Adrenal gland (tissue), 19 donors: ENCODE results near the gene PUS7L. TPM values are rescaled to one million over a fixed set of nuclear protein-coding genes. Genes with fewer than 3 reads are reported as not detected.
A peak's percentile ranks its signal among the peaks of the same experiment; 100 is the strongest.

Experiments used
- DNase-seq, 7 donors: peaks; one replicate each; pipeline ENCODE4 v3.0.0-alpha.2; 2019 to 2020
- H3K27ac ChIP-seq, 5 donors: fragments of 200-600 bp; sonication (generic) in 4 of 5; 1 replicate in 3 of 5; 2 replicates in 2 of 5; pipeline versions ENCODE4 v1.5.1 to v1.8.0; 2016 to 2020; ENCODE audit warnings: mild to moderate bottlenecking in 1 of 5
- H3K27me3 ChIP-seq: fragments of 200-600 bp; 2 replicates; pipeline ENCODE4 v1.8.0; 2021
- H3K36me3 ChIP-seq, 2 donors: fragments of 200-600 bp; replicated peaks in 1 of 2; 1 replicate in 1 of 2; 2 replicates in 1 of 2; pipeline versions ENCODE4 v1.5.1 to v1.8.0; 2018 to 2022
- H3K4me1 ChIP-seq, 2 donors: fragments of 200-600 bp; replicated peaks in 1 of 2; 1 replicate in 1 of 2; 2 replicates in 1 of 2; pipeline versions ENCODE4 v1.5.1 to v1.8.0; 2018 to 2021
- H3K4me3 ChIP-seq, 4 donors: fragments of 200-600 bp; sonication (generic) in 3 of 4; one replicate each; pipeline ENCODE4 v1.5.1; 2016 to 2018
- H3K9me3 ChIP-seq, 3 donors: fragments of 200-600 bp; sonication (generic) in 1 of 3; replicated peaks in 1 of 3; 1 replicate in 2 of 3; 2 replicates in 1 of 3; pipeline versions ENCODE4 v1.5.1 to v1.8.0; 2016 to 2021
- CTCF ChIP-seq, 6 experiments: fragments of 450-650 bp in 4 of 6; fragments of 200-600 bp in 2 of 6; sonication (generic) in 1 of 6; IDR thresholded peaks; 1 replicate in 5 of 6; 2 replicates in 1 of 6; pipeline versions ENCODE4 v1.5.1 to v1.8.0; 2016 to 2021; ENCODE audit warnings: antibody characterized with exemption in 6 of 6, mild to moderate bottlenecking in 2 of 6, moderate library complexity in 1 of 6
- POLR2A ChIP-seq, 2 donors: fragments of 450-650 bp; IDR thresholded peaks; one replicate each; pipeline ENCODE4 v1.6.1; 2017; ENCODE audit warnings: antibody characterized with exemption in 2 of 2, mild to moderate bottlenecking in 2 of 2, moderate library complexity in 1 of 2
- WGBS, 4 donors: extraction: QIAGEN DNeasy Blood & Tissue Kit in 2 of 4; methylation state at CpG; one replicate each; pipeline versions ENCODE4 v1.1.5 to v1.1.7; 2013 to 2017; 5-methylcytosine and 5-hydroxymethylcytosine counted together
- intact Hi-C, 2 donors: fragments of 100-400 bp; cut with DNase I; formaldehyde crosslinking; loops; one replicate each; pipeline versions ENCODE4 v1.14.1 to v1.15.0; 2022 to 2023
- long read RNA-seq, 10 donors: library from polyadenylated mRNA in 3 of 10; unstranded in 2 of 10; stranded (forward) in 1 of 10; transcript quantifications; one replicate each; pipeline ENCODE4 v2.0.0 and lab custom pipeline, GENCODE V29; 2021 to 2026
- polyA plus RNA-seq, 3 donors: library from polyadenylated mRNA; stranded (reverse); fragments of 200-250 nt in 2 of 3; fragments of 350-450 nt in 1 of 3; fragmentation: Illumina TruSeq in 1 of 3; extraction: RNeasy Lipid Tissue Mini Kit (QIAGEN cat#74804) in 1 of 3; gene quantifications; one replicate each; pipeline ENCODE4 v1.2.3, GENCODE V29; 2013 to 2014
- total RNA-seq, 9 donors: library from RNA; depleted of rRNA in 4 of 9; stranded (reverse); fragments of >200 nt in 4 of 9; fragments of 120-200 nt in 1 of 9; fragmentation: NEBNext Ultra II Directional in 1 of 9; extraction: Animal tissue kit (Norgen Biotek cat#: 25700) in 1 of 9; gene quantifications; one replicate each; pipeline versions ENCODE4 v1.1.0 to v1.2.4, GENCODE V29; 2013 to 2023
- donor health status: healthy with polysubstance abuse.
- donor health status: Bipolar disorder and iron deficiency.
- donor health status: DM: yes; HTN: yes; CAD: no.
- donor health status: DM: no; HTN: no; CAD: no.
- donor health status: DM: no; HTN: no; CAD: no.
- donor health status: DM: yes; HTN: yes; CAD: no.

PUS7L gene
- total RNA-seq (10 to 100 TPM in 7 of 9 donors, 1 to 10 TPM in 2; 5.1 to 24.4 (median 13.8) TPM), polyA plus RNA-seq (10 to 100 TPM in 1 of 3 donors, 1 to 10 TPM in 1, under 1 TPM in 1; 0.84 to 15.5 (median 1.9) TPM)
- long read RNA-seq, donor 1, full-length matches to known transcripts = 1 of 1 reads
- long read RNA-seq, donor 1, partial matches to known transcripts = 0 of 1 reads
- long read RNA-seq, donor 1, other reads (novel, unspliced or antisense) = 0 of 1 reads
- long read RNA-seq, donor 2, partial matches to known transcripts = 6 of 6 reads
- long read RNA-seq, donor 2, other reads (novel, unspliced or antisense) = 0 of 6 reads
- long read RNA-seq, donor 3, partial matches to known transcripts = 0 of 1 reads
- long read RNA-seq, donor 3, other reads (novel, unspliced or antisense) = 0 of 1 reads
- long read RNA-seq, donor 4, partial matches to known transcripts = 11 of 11 reads
- long read RNA-seq, donor 4, other reads (novel, unspliced or antisense) = 0 of 11 reads
- long read RNA-seq, donor 5, full-length matches to known transcripts = 6 of 8 reads
- long read RNA-seq, donor 5, partial matches to known transcripts = 1 of 8 reads
- long read RNA-seq, donor 5, other reads (novel, unspliced or antisense) = 1 of 8 reads
- long read RNA-seq, donor 6, partial matches to known transcripts = 6 of 6 reads
- long read RNA-seq, donor 6, other reads (novel, unspliced or antisense) = 0 of 6 reads
- long read RNA-seq, donor 7 = 0 reads
- long read RNA-seq, donor 8 = 0 reads
- long read RNA-seq, donor 9, partial matches to known transcripts = 0 of 1 reads
- long read RNA-seq, donor 9, other reads (novel, unspliced or antisense) = 0 of 1 reads
- long read RNA-seq, donor 10, full-length matches to known transcripts = 1 of 1 reads
- long read RNA-seq, donor 10, partial matches to known transcripts = 0 of 1 reads
- long read RNA-seq, donor 10, other reads (novel, unspliced or antisense) = 0 of 1 reads

GRCh38 chr12:43758728-43759563 lies at the start of gene PUS7L, which contains the start of gene IRAK4:
PUS7L (minus strand) TSS chr12:43758790; CDS start chr12:43755245, 3,545 bp downstream.
IRAK4 (plus strand) TSS chr12:43758951; CDS start chr12:43768112, 9,161 bp downstream.
- intact Hi-C loops = no loop called here
- Histone ChIP-seq H3K27ac (peak within 1 kb of the TSS; percentile 73 to 88 (median 78)), H3K4me1 (peaks cover 0 to 36% of the 10 kb centered on the region in 2 donors), H3K36me3 (no peaks in the 10 kb centered on the region), H3K27me3 (no peaks in the 10 kb centered on the region), H3K9me3 (no peaks in the 10 kb centered on the region), H3K4me3 (peak within 1 kb of the TSS; percentile 2 to 85 (median 62))
- DNase-seq = peak; percentile 92 to 98 (median 96)
- WGBS, 4 donors = 0 to 1% (median 1%) methylated on average over 14 to 54 of the region's 54 CpGs
- TF ChIP-seq CTCF (IDR thresholded peaks at IDR 0.05) (peak in 5 of 6 experiments; percentile 41 to 54 (median 45)), POLR2A (IDR thresholded peaks at IDR 0.05) (peak; percentile 72 to 73)

- no peaks in the 10 kb centered on the region for H3K9me3 ChIP-seq
- intact Hi-C loops = loop anchor here in 1 of 2 donors (10.0 kb wide), 1 partner anchor 77 kb away; no protein-coding TSS in a partner anchor
- TF ChIP-seq CTCF (IDR thresholded peaks at IDR 0.05) = no peak
- TF ChIP-seq POLR2A (IDR thresholded peaks at IDR 0.05) = no peak
- peaks cover 0 to 6% of the 10 kb centered on the region in 2 donors for H3K36me3 ChIP-seq
- DNase-seq = no peak
- peak overlapping the region in 3 of 5 donors; percentile 96 to 99 (median 98) for H3K27ac ChIP-seq
- H3K27me3 ChIP-seq = no peaks in the 10 kb centered on the region
- 63 to 88% (median 70%) methylated on average over 3 of the region's 3 CpGs for WGBS, 4 donors
- peaks cover 0 to 37% of the 10 kb centered on the region in 2 donors for H3K4me1 ChIP-seq
- no peak overlapping the region for H3K4me3 ChIP-seq
These were observed 48.8 kb upstream of the PUS7L start for GRCh38 chr12:43807386-43807785.

- Histone ChIP-seq H3K27me3 (no peaks in the 10 kb centered on the region), H3K9me3 (no peaks in the 10 kb centered on the region), H3K4me3 (peak overlapping the region; percentile 15 to 98 (median 50)), H3K27ac (peak overlapping the region; percentile 94 to 100 (median 98)), H3K36me3 (peaks cover 0 to 10% of the 10 kb centered on the region in 2 donors), H3K4me1 (peaks cover 0 to 37% of the 10 kb centered on the region in 2 donors)
- TF ChIP-seq POLR2A (IDR thresholded peaks at IDR 0.05) (no peak), CTCF (IDR thresholded peaks at IDR 0.05) (no peak)
- intact Hi-C loops = loop anchor here in 1 of 2 donors (10.0 kb wide), 1 partner anchor 78 kb away; no protein-coding TSS in a partner anchor
- no peak for DNase-seq
- 1 to 4% (median 3%) methylated on average over 3 of the region's 3 CpGs for WGBS, 4 donors
These were observed 48.1 kb upstream of the PUS7L start for GRCh38 chr12:43806737-43807072.
